Activated naive CD8-positive, alpha-beta T cell treated with anti-CD3 and anti-CD28 coated beads for 36 hours (primary cell): ENCODE results near the gene SERPIND1. TPM values are rescaled to one million over a fixed set of nuclear protein-coding genes. Genes with fewer than 3 reads are reported as not detected.

ENCODE experiments used
- DNase-seq: peaks from one replicate; pipeline ENCODE4 v3.0.0; 2021
- H3K27ac Mint-ChIP-seq: one replicate; pipeline ENCODE4 v1.8.0; 2022; ENCODE audit warnings: mild to moderate bottlenecking, moderate library complexity, mixed read lengths
- H3K27me3 Mint-ChIP-seq: one replicate; pipeline ENCODE4 v1.8.0; 2022; ENCODE audit warnings: mild to moderate bottlenecking, mixed read lengths
- H3K36me3 Mint-ChIP-seq: one replicate; pipeline ENCODE4 v1.8.0; 2021; ENCODE audit warnings: mild to moderate bottlenecking, mixed read lengths
- H3K4me1 Mint-ChIP-seq: one replicate; pipeline ENCODE4 v1.8.0; 2021; ENCODE audit warnings: mixed read lengths
- H3K4me3 Mint-ChIP-seq: one replicate; pipeline ENCODE4 v1.8.0; 2022; ENCODE audit warnings: mild to moderate bottlenecking, moderate library complexity, mixed read lengths
- H3K9me3 Mint-ChIP-seq: one replicate; pipeline ENCODE4 v1.8.0; 2022; ENCODE audit warnings: mixed read lengths
- total RNA-seq, 2 experiments: library from RNA; stranded (reverse); gene quantifications; one replicate each; pipeline ENCODE4 v1.2.3, GENCODE V29; 2021

SERPIND1 gene
- total RNA-seq, 2 experiments from 2014 or later, result not detected

DNA sequence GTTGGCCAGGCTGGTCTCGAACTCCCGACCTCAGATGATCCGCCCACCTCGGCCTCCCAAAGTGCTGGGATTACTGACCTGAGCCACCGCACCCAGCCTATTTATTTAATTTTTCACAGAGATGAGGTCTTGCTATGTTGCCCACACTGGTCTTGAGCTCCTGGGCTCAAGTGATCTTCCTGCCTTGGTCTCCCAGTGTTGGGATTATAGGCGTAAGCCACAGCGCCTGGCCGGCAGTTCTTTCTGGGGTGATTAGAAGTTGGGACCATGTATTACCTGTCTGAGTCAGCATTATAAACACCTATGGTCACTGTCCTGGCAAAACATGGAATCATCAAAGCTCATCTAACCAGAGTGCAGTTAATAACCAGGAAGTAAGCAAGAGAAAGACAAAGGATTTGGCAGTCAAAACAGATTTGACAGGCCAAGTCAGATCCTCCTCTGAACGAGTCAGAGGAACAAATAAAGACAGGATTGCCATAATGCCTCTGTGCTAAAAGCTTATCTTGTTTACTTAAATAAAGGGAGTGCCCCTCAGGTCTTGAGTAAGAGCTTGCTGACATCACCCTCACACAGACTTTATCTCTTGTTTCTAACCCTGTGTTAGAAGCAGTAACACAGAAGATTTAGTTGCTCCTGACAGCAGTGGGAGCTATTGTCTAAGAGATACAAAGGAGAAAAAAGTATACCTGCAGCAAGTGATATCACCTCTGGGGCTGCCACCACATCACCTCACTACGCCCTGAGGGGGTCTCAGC lies 3.7 kb downstream of the SERPIND1 start:
- Mint-ChIP-seq H3K9me3 (no peaks in the 10 kb centered on the region), H3K4me1 (peaks cover 17% of the 10 kb centered on the region), H3K4me3 (no peak overlapping the region), H3K27ac (no peak overlapping the region), H3K27me3 (no peaks in the 10 kb centered on the region), H3K36me3 (peaks cover 3% of the 10 kb centered on the region)
- no peak for DNase-seq

DNA sequence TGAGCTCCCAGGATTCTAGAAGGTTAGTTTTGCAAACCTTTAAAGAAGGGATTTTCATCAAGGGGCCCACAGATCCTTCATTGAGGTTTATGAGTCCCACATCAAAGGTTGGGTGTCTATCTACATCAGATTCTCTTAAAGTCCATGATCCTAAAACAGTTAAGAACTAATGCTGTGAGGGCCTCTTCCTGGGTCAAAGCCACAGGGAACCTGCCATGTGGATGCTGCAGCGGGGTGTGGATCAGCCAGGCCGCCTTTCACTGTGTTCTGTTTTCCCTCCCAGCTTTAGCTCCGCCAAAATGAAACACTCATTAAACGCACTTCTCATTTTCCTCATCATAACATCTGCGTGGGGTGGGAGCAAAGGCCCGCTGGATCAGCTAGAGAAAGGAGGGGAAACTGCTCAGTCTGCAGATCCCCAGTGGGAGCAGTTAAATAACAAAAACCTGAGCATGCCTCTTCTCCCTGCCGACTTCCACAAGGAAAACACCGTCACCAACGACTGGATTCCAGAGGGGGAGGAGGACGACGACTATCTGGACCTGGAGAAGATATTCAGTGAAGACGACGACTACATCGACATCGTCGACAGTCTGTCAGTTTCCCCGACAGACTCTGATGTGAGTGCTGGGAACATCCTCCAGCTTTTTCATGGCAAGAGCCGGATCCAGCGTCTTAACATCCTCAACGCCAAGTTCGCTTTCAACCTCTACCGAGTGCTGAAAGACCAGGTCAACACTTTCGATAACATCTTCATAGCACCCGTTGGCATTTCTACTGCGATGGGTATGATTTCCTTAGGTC lies 5.3 kb downstream of the SERPIND1 start:
- H3K27me3 Mint-ChIP-seq, result no peaks in the 10 kb centered on the region

DNA sequence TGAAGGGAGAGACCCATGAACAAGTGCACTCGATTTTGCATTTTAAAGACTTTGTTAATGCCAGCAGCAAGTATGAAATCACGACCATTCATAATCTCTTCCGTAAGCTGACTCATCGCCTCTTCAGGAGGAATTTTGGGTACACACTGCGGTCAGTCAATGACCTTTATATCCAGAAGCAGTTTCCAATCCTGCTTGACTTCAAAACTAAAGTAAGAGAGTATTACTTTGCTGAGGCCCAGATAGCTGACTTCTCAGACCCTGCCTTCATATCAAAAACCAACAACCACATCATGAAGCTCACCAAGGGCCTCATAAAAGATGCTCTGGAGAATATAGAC lies 5.9 kb downstream of the SERPIND1 start:
- H3K27me3 Mint-ChIP-seq, result no peaks in the 10 kb centered on the region
- no peak for DNase-seq
- H3K4me3 Mint-ChIP-seq, result no peak overlapping the region
- peaks cover 17% of the 10 kb centered on the region for H3K4me1 Mint-ChIP-seq
- H3K36me3 Mint-ChIP-seq, result peaks cover 3% of the 10 kb centered on the region
- no peaks in the 10 kb centered on the region for H3K9me3 Mint-ChIP-seq
- H3K27ac Mint-ChIP-seq, result no peak overlapping the region

More for the DNA sequence above, 5.3 kb downstream of the SERPIND1 start:
- H3K4me1 Mint-ChIP-seq, result peaks cover 17% of the 10 kb centered on the region
- no peak overlapping the region for H3K27ac Mint-ChIP-seq
- H3K36me3 Mint-ChIP-seq, result peaks cover 3% of the 10 kb centered on the region
- H3K4me3 Mint-ChIP-seq, result no peak overlapping the region
- DNase-seq, result no peak
- no peaks in the 10 kb centered on the region for H3K9me3 Mint-ChIP-seq

DNA sequence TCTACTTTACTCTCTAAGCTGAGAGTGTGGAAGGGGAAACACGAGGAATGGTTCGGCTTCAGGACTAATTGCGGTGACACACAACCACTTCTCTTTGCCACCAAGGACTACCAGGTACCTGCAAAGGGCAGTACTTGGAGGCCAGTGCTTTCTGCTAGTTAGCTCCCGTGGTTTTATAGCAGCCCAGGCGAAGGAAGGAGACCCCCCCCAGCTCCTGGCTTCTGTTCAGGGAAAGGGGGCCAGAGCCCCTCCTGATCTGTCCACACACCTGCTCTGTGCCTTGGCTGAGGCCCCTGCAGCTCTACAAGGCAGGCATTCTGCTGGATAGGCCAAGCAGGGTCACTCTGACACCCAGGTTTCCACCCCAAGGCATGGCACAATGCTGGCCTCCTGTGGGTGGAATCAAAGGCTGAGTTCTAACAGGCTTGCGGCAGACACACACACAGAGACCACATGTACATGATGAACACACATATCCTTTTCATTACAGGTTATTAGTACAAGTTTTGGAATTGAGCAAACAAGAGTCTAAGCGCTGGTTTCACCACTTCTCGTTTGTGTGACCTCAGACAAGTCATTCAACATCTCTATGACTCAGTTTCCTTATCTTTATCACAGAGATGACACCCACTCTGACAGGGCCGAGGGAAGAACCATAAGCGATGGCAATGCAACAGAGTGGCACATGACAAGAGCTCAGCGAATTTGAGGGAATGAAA lies 7.5 kb downstream of the SERPIND1 start:
- Mint-ChIP-seq H3K27ac (no peak overlapping the region), H3K36me3 (peaks cover 3% of the 10 kb centered on the region), H3K27me3 (no peaks in the 10 kb centered on the region), H3K4me1 (peaks cover 17% of the 10 kb centered on the region), H3K9me3 (no peaks in the 10 kb centered on the region), H3K4me3 (no peak overlapping the region)
- DNase-seq, result no peak

DNA sequence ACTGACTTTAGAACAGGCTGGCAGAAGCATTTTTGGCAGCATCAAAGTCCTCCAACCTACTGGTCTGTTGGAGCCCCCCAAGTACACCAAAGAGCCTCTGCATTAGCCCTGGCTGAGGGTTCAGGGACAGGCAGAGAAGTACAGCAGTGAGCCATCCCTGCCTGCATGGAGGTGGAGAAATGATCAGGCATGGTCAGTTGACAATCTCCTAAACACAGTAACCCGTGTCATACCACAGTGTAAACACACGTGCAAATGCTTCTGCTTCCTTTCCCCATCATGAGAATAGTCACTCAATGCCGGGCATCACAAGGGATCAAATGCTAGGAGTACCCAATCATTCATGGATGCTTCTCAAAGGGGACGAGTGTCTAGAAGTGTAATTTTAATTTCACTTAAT lies 8.2 kb downstream of the SERPIND1 start:
- no peak for DNase-seq
- Mint-ChIP-seq H3K27ac (no peak overlapping the region), H3K36me3 (peaks cover 3% of the 10 kb centered on the region), H3K9me3 (no peaks in the 10 kb centered on the region), H3K4me3 (no peak overlapping the region), H3K4me1 (peaks cover 17% of the 10 kb centered on the region), H3K27me3 (no peaks in the 10 kb centered on the region)

DNA sequence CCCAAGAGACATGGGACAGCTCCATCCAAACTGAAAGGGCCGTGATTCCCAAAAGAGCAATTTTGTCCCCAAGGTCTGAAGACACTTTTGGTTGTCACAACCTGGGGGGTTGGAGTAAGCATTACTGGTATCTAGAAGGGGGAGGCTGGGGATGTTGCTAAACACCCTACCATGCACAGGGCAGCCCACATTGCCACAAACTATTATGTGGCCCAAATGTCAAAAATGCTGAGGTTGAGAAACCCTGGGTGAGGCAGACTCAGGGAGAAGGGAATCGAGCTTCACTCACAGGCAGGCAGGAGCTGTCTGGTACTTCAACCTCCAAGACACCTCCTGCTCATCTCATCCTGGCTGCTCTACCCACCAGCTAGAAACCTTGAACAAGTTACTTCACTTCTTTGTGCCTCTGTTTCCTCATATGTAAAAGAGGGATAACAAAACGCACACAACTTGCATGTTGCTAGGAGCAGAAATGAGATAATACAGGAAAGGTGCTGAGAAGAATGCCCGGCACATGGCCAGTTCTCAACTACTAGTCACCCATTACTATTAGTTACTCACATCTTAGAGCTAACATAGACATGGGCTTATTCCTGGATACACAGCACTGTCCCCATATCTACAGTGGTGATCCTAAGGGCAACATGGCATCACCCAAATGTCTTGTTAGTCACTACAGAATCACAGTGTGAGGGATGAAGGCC lies 8.8 kb downstream of the SERPIND1 start:
- no peak overlapping the region for H3K4me3 Mint-ChIP-seq

DNA sequence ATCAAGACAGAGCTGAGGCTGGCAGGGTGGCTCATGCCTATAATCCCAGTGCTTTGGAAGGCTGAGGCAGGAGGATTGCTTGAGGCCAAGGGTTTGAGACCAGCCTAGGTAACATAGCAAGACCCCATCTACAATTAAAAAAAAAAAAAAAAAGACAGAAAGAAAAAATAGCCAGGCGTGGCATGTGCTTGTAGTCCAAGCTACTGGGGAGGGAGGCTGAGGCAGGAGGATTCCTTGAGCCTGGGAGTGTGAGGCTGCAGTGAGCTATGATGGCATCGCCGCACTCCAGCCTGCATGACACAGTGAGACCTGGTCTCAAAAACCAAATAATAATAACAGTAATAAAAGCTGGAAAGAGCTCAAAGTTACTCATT lies 9.4 kb downstream of the SERPIND1 start:
- no peaks in the 10 kb centered on the region for H3K9me3 Mint-ChIP-seq
- peaks cover 3% of the 10 kb centered on the region for H3K36me3 Mint-ChIP-seq
- no peak overlapping the region for H3K27ac Mint-ChIP-seq

More for the DNA sequence above, 8.8 kb downstream of the SERPIND1 start:
- H3K9me3 Mint-ChIP-seq, result no peaks in the 10 kb centered on the region
- no peak for DNase-seq
- H3K27ac Mint-ChIP-seq, result no peak overlapping the region
- peaks cover 3% of the 10 kb centered on the region for H3K36me3 Mint-ChIP-seq
- peaks cover 14% of the 10 kb centered on the region for H3K4me1 Mint-ChIP-seq
- no peaks in the 10 kb centered on the region for H3K27me3 Mint-ChIP-seq

DNA sequence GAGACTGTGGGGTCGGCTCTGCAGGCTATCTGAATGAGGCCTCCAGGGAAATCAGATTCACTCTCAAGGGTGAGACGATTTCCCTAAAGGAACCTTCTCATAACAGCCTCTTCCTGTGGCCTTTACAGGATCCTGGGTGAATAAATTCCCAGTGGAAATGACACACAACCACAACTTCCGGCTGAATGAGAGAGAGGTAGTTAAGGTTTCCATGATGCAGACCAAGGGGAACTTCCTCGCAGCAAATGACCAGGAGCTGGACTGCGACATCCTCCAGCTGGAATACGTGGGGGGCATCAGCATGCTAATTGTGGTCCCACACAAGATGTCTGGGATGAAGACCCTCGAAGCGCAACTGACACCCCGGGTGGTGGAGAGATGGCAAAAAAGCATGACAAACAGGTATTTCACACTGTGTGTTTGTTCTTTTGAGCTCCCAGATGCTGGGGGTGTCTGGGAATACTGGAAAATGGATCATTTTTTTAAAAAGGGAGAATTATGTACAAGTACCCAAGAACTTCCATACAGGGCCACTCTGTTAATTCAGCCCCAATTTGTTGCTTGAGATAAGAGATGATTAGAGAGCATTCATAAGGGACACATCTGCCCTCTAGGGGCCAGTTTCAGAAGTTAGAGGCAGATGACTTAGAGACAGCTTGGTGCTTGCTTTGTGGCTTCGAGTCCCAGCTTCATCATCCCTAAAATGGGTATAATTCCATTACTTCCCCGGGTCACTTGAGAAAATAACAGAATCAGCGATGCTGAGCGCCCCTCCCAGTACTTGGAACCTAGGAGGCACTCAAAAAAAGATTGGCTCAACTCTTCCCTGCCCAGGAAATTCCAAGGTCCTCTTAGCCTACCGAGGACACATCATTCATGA lies 10.2 kb downstream of the SERPIND1 start:
- H3K4me3 Mint-ChIP-seq, result no peak overlapping the region

More for the DNA sequence above, 9.4 kb downstream of the SERPIND1 start:
- Mint-ChIP-seq H3K27me3 (no peaks in the 10 kb centered on the region), H3K4me3 (no peak overlapping the region), H3K4me1 (peaks cover 14% of the 10 kb centered on the region)
- DNase-seq, result no peak

DNA sequence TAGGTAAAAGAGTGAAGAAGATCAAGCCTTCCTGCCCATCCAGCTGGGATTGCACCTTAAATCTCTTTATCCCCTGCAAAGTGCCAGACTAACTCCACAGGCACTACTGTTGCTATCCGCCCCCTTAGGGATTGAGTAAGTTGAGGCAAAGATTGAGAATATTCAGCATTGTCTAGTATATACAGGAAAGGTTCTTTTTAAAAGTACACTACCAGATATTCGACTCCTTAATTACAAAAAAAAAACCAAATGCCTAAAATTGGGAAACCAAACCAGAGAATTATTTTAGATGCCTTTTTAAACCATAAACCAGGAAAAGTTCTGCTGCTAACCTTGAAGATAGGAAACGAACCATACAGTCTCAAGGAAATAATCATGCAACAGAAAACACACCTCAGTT lies 11.5 kb downstream of the SERPIND1 start:
- Mint-ChIP-seq H3K4me1 (peaks cover 3% of the 10 kb centered on the region), H3K36me3 (no peaks in the 10 kb centered on the region), H3K27ac (no peak overlapping the region), H3K4me3 (no peak overlapping the region), H3K9me3 (no peaks in the 10 kb centered on the region), H3K27me3 (no peaks in the 10 kb centered on the region)
- no peak for DNase-seq

More for the DNA sequence above, 10.2 kb downstream of the SERPIND1 start:
- H3K4me1 Mint-ChIP-seq, result peaks cover 11% of the 10 kb centered on the region
- DNase-seq, result peak; percentile 20
- no peak overlapping the region for H3K27ac Mint-ChIP-seq
- no peaks in the 10 kb centered on the region for H3K27me3 Mint-ChIP-seq
- peaks cover 3% of the 10 kb centered on the region for H3K36me3 Mint-ChIP-seq
- no peaks in the 10 kb centered on the region for H3K9me3 Mint-ChIP-seq

DNA sequence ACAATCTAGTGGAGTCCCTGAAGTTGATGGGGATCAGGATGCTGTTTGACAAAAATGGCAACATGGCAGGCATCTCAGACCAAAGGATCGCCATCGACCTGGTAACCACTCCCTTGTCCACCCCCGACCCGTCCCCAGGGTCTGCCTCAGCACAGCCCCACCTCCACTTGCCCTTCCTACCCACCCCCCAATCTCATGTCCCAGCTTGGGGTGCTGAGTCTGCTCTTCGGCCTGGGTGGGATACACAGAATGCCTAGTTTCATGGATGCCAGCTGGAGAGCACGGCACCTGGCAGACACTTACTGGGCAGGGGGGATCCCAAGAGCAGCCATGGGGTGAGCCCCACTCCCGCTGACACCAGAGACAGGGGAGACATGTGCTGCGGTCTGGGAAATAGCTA lies 12.1 kb downstream of the SERPIND1 start:
- Mint-ChIP-seq H3K27ac (no peak overlapping the region), H3K9me3 (no peaks in the 10 kb centered on the region), H3K27me3 (no peaks in the 10 kb centered on the region), H3K36me3 (peaks cover 1% of the 10 kb centered on the region), H3K4me1 (peaks cover 3% of the 10 kb centered on the region), H3K4me3 (no peak overlapping the region)
- DNase-seq, result no peak

DNA sequence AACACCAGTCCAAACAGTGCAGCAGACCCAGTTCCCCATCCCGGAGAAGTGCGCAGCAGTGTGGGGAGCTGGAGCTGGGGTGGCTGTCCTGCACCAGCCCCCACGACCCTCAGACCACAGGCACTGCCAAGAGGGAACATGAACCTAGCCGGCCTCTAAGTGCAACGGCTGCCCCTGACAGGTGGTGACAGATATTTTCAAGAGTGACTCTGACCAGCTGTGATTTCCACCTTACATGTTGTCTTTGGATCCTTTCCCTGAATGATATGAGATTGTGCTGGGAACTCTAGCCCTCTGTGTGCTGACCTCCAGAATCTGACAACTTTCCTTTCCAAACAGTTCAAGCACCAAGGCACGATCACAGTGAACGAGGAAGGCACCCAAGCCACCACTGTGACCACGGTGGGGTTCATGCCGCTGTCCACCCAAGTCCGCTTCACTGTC lies 12.6 kb downstream of the SERPIND1 start:
- H3K4me1 Mint-ChIP-seq, result peaks cover 2% of the 10 kb centered on the region
- peaks cover 3% of the 10 kb centered on the region for H3K36me3 Mint-ChIP-seq
- no peak overlapping the region for H3K27ac Mint-ChIP-seq

DNA sequence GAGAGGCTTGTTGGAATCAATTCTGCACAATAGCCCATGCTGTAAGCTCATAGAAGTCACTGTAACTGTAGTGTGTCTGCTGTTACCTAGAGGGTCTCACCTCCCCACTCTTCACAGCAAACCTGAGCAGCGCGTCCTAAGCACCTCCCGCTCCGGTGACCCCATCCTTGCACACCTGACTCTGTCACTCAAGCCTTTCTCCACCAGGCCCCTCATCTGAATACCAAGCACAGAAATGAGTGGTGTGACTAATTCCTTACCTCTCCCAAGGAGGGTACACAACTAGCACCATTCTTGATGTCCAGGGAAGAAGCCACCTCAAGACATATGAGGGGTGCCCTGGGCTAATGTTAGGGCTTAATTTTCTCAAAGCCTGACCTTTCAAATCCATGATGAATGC lies 13.3 kb downstream of the SERPIND1 start:
- Mint-ChIP-seq H3K9me3 (no peaks in the 10 kb centered on the region), H3K27me3 (no peaks in the 10 kb centered on the region), H3K27ac (no peak overlapping the region), H3K36me3 (peaks cover 3% of the 10 kb centered on the region), H3K4me3 (no peak overlapping the region), H3K4me1 (no peaks in the 10 kb centered on the region)
- DNase-seq, result no peak

More for the DNA sequence above, 12.6 kb downstream of the SERPIND1 start:
- Mint-ChIP-seq H3K9me3 (no peaks in the 10 kb centered on the region), H3K4me3 (no peak overlapping the region), H3K27me3 (no peaks in the 10 kb centered on the region)
- DNase-seq, result no peak

DNA sequence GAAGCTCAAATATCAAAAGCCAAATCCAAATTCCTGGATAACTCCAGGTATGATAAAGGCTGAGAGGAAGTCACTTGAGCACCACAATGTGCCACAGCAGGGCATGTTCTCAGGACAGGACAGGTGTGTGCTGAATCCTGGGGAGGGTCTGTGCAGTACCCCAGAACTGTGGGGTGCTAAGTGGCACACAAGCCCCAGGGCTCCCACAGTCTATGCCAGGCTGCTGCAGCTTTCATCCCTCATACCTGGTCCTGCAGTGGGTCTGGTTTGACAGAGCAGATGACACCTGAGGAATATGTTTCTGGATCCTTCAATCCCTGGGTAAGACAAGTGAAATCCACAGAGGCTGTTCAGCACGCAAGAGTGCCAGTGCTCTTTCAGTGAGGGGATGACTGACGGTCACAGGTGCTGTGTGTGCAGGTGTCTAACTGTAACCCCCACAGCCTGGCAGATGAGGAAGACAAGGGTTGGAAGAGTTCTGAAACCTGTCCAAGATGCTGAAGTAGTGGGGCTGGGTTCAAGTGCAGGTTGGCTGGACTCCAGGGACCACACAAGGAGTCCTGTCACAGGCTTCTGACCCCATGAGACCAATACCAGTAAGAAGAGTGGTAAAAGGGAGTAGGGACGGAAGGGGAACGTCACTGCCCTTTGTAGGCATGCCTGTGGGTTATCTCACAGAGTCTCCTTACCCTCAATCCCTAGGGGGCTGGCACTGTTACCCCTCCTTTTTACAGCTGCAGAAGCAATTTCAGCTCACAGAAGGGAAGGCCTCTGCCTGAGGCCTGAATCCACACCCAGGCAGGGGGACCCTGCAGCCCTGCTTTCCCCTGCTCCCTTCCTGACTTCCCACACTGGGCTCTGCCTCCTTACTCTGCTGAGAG lies 14.1 kb downstream of the SERPIND1 start:
- H3K4me3 Mint-ChIP-seq, result no peak overlapping the region
- H3K27ac Mint-ChIP-seq, result no peak overlapping the region
- H3K4me1 Mint-ChIP-seq, result no peaks in the 10 kb centered on the region
- no peaks in the 10 kb centered on the region for H3K9me3 Mint-ChIP-seq
- H3K36me3 Mint-ChIP-seq, result peaks cover 3% of the 10 kb centered on the region
- no peak for DNase-seq
- no peaks in the 10 kb centered on the region for H3K27me3 Mint-ChIP-seq
